Measurements from ENCODE around the gene CD58. TPM values are rescaled to one million over a fixed set of nuclear protein-coding genes. Genes with fewer than 3 reads are reported as not detected.

The CD58 gene
- total RNA-seq, 1 donor from 2014 or later: 7.0 TPM

DNA sequence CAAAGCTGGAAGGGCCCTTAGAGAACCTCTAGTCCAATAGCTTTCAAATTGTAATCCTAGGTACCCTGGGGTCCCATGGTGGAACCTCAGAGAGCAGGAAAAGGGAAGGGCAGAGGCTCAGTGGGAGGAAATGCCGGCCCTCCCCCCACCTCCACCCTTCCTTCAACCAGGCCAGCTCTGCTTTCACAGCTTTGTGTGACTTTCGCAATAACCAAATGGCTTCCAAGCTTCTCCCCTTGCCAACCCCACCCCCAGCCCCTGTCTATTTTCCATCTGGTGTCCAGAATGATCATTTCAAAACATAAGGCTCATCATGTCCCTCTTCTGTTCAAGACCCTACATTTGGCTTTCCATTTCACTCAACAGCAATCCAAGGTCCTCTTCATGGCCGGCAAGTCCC, 74.4 kb downstream of the CD58 start:
- TF ChIP-seq, protein P1, sequence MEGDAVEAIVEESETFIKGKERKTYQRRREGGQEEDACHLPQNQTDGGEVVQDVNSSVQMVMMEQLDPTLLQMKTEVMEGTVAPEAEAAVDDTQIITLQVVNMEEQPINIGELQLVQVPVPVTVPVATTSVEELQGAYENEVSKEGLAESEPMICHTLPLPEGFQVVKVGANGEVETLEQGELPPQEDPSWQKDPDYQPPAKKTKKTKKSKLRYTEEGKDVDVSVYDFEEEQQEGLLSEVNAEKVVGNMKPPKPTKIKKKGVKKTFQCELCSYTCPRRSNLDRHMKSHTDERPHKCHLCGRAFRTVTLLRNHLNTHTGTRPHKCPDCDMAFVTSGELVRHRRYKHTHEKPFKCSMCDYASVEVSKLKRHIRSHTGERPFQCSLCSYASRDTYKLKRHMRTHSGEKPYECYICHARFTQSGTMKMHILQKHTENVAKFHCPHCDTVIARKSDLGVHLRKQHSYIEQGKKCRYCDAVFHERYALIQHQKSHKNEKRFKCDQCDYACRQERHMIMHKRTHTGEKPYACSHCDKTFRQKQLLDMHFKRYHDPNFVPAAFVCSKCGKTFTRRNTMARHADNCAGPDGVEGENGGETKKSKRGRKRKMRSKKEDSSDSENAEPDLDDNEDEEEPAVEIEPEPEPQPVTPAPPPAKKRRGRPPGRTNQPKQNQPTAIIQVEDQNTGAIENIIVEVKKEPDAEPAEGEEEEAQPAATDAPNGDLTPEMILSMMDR (IDR thresholded peaks at IDR 0.05; ENCODE audit: unreplicated experiment): no peak
- Mint-ChIP-seq H3K9me3 (ENCODE audit: low read depth) (no peaks in the 10 kb centered on the region), H3K27ac (peak overlapping the region; percentile 68), H3K4me3 (ENCODE audit: low read depth) (no peak overlapping the region), H3K36me3 (ENCODE audit: insufficient read depth) (no peaks in the 10 kb centered on the region), H3K4me1 (ENCODE audit: low read depth) (peaks cover 31% of the 10 kb centered on the region), H3K27me3 (no peaks in the 10 kb centered on the region)
- no peak for DNase-seq (ENCODE audit: low spot score, unreplicated experiment)

DNA sequence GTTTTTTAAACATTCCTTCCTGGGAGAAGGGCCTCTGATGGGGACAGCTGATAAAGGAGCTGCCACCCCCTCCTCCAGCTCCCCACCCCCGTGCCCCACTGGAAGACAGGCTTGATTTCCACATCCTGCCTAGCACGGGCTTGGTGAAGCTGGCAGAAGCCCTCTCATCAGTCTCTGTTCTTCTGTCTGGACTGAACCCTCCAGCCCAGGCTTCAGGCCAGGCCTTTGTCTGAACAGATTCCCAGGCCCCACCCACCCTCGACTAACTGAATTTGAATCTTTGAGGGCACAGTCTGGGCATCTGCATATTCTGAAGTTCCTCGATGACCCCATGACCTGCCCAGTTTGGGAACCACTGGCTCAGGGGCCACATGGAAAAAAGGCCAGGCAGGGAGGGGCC, 75.3 kb downstream of the CD58 start:
- TF ChIP-seq, protein P1 (IDR thresholded peaks at IDR 0.05; ENCODE audit: unreplicated experiment): no peak
- H3K4me3 Mint-ChIP-seq (ENCODE audit: low read depth): no peak overlapping the region
- DNase-seq (ENCODE audit: low spot score, unreplicated experiment): no peak
- H3K9me3 Mint-ChIP-seq (ENCODE audit: low read depth): no peaks in the 10 kb centered on the region
- H3K36me3 Mint-ChIP-seq (ENCODE audit: insufficient read depth): no peaks in the 10 kb centered on the region
- H3K27ac Mint-ChIP-seq: peak overlapping the region; percentile 87
- H3K27me3 Mint-ChIP-seq: no peaks in the 10 kb centered on the region
- H3K4me1 Mint-ChIP-seq (ENCODE audit: low read depth): peaks cover 37% of the 10 kb centered on the region

DNA sequence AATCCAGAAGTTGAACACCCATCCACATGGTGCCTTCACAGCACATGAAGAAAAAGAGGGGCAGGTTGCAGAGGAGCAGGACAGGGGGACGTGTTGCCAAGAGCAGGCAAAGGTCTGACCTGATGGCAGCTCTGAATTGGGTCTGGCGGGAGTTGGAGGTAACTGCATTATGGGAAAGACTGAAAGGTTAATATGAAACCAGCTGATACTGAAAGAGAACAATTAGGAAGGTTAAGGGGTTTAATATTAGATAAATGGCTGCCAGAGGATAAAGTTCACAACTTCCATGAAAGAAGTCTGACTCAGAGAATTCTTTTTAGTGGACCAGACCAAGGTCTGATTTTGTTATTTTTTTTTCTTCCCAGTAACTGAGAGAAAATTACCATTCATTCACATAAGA, 76.1 kb downstream of the CD58 start:
- H3K27me3 Mint-ChIP-seq: no peaks in the 10 kb centered on the region
- no peak overlapping the region for H3K4me3 Mint-ChIP-seq (ENCODE audit: low read depth)
- H3K9me3 Mint-ChIP-seq (ENCODE audit: low read depth): no peaks in the 10 kb centered on the region
- TF ChIP-seq, protein P1 (IDR thresholded peaks at IDR 0.05; ENCODE audit: unreplicated experiment): no peak
- H3K36me3 Mint-ChIP-seq (ENCODE audit: insufficient read depth): no peaks in the 10 kb centered on the region
- no peak for DNase-seq (ENCODE audit: low spot score, unreplicated experiment)
- H3K27ac Mint-ChIP-seq: peak overlapping the region; percentile 87
- H3K4me1 Mint-ChIP-seq (ENCODE audit: low read depth): peaks cover 42% of the 10 kb centered on the region

DNA sequence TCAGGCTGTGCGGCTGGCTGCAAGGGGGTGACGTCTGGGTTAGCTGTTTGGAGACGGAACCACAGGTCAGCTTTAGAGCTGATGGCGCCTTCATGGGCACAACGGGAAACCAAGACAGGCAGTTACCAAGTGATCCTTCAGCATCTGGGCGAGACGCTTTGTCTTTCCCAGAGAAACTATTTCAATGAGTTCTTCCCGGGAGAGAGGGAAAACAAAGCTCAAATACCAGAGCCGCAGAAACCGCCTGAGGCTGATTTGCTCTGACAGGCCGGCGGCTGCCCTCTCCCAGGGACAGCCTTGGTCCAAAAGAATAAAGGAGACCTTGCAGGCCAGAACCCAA, 76.5 kb downstream of the CD58 start:
- peak overlapping the region; percentile 87 for H3K27ac Mint-ChIP-seq
- H3K27me3 Mint-ChIP-seq: no peaks in the 10 kb centered on the region
- no peaks in the 10 kb centered on the region for H3K9me3 Mint-ChIP-seq (ENCODE audit: low read depth)
- peaks cover 46% of the 10 kb centered on the region for H3K4me1 Mint-ChIP-seq (ENCODE audit: low read depth)
- no peak for DNase-seq (ENCODE audit: low spot score, unreplicated experiment)
- H3K36me3 Mint-ChIP-seq (ENCODE audit: insufficient read depth): no peaks in the 10 kb centered on the region
- TF ChIP-seq, protein P1 (IDR thresholded peaks at IDR 0.05; ENCODE audit: unreplicated experiment): no peak
- H3K4me3 Mint-ChIP-seq (ENCODE audit: low read depth): no peak overlapping the region

DNA sequence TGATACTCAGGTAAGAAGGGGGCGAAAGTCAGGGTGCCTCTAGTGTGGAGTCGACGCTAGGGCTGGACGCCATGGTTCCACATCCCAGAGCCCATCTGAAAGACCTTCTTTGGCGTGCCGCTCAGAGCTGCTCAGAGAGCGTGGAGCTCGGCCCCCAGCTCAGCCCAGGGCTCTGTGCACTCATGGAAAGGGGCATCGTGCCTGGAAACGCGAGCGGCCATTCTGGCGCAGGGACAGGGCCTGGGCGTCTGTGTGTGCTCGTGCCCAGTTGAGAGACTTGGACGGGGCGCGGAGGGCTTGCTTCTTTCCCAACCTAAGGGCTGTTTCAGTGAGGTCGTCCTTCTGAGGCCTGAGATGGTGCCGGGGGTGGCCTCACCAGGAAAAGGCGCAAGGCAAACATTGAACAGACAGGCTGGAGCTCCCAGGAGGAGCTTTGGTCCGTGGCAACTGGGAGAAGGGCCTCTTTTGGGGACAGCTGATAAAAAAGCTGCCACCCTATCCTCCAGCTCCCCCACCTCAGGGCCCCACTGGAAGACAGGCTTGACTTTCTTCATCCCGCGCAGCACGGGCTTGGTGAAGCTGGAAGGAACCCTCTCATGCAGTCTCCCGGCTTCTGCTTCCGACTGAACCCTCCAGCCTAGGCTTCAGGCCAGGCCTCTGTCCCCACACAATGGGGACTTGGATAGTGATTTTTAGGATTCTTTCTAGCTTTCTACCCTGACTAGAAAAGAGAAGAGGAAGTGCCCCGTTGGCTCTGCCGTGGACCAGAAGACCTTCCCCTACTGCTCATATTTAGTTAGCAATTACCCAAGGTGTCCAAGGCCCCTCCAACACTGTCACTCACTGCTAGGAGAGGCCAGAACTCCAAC, 77.1 kb downstream of the CD58 start:
- Mint-ChIP-seq H3K27me3 (no peaks in the 10 kb centered on the region), H3K36me3 (ENCODE audit: insufficient read depth) (no peaks in the 10 kb centered on the region), H3K9me3 (ENCODE audit: low read depth) (no peaks in the 10 kb centered on the region), H3K4me3 (ENCODE audit: low read depth) (no peak overlapping the region), H3K27ac (peak overlapping the region; percentile 87), H3K4me1 (ENCODE audit: low read depth) (peaks cover 49% of the 10 kb centered on the region)
- DNase-seq (ENCODE audit: low spot score, unreplicated experiment): no peak
- TF ChIP-seq, protein P1 (IDR thresholded peaks at IDR 0.05; ENCODE audit: unreplicated experiment): no peak
